Glomerular visceral epithelial cell (primary cell): ENCODE results near the gene FEZF1.

Experiments used
- DNase-seq: peaks from one replicate; pipeline ENCODE4 v3.0.0-alpha.2; 2016; ENCODE audit errors: extremely low spot score

The FEZF1 gene

DNA sequence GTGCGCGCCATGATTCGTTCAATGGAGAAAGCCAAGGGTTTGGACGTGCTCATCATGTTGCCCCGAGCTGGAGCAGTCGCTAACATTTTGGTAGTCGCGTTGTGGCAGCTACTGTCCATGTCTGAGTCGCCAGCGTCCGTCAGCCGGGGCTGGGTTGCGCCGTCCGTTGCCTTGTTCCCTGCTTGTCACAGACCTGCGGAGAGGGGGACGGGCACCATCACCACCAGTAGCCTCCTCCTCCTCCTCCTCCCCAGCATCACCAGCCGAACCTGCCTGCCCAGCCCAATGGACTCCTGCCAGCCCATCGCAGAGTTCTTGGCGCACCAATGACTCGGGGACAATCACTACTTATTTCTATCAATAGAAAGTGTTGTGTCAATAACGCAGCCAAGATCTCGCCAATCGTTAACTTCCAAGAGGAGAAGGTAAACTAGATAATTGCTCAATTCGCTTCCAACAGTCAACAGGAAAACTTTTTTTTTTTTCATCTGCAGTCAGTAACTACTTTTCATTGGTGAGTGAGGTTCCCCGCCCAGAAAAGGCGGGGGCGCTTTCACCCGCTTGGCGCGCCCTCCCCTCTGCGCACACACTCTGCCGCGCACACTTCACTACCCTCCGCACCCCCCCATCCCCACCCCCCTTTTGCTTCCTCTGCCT is at the start of gene FEZF1:
FEZF1 (minus strand) TSS at position 432 of the 657 bp plus-strand sequence; CDS start at position 119, 313 bp downstream.
- no peak for DNase-seq

DNA sequence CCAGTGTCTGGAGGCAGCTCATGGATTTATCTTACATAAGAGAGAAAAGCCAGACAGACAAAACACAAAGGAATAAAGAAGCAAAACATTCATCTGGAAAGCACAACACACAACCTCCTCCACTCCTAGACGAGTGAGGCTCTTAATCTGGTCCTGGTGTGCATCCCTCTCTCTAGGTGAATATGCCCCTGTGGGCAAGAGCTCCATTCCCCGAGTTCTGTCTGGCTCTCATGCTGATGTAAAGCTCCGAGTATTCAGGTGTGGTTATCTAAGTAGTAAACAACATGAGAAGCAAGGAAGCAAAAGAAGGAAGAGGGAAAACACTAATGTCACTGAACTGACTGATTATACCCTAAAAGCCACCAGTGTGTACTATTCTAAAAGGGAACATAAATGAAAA is 47.9 kb upstream of the FEZF1 start:
- no peak for DNase-seq

DNA sequence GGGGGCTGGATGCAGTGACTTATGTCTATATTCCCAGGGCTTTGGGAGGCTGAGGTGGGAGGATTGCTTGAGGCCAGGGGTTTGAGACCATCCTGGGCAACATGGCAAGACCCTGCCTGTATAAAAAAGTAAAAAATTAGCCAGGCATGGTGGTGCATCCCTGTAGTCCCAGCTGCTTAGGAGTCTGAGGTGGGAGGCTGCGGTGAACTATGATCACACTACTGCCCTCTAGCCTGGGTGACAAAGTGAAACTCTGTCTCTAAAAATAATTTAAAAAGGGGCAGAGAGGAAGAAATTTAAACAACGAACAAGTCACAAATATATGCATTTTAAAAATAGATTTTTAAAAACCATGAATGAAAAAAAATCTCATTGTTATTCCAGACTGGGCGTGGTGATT is 46.2 kb upstream of the FEZF1 start:
- DNase-seq = no peak

DNA sequence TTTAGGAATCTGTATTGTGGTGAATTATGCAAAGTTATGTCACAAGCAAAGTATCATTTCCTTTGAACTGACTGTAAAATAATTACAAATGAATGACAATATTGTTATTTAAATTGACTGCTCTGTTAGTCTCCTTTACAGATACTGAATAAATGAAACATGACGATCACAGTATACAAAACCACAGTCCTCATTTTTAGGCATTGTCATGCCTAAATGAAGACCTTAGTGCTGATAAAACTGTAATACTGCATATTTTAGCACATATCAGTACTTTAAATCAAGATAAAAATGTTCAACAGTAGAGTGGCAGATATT is 39.7 kb upstream of the FEZF1 start:
- no peak for DNase-seq

DNA sequence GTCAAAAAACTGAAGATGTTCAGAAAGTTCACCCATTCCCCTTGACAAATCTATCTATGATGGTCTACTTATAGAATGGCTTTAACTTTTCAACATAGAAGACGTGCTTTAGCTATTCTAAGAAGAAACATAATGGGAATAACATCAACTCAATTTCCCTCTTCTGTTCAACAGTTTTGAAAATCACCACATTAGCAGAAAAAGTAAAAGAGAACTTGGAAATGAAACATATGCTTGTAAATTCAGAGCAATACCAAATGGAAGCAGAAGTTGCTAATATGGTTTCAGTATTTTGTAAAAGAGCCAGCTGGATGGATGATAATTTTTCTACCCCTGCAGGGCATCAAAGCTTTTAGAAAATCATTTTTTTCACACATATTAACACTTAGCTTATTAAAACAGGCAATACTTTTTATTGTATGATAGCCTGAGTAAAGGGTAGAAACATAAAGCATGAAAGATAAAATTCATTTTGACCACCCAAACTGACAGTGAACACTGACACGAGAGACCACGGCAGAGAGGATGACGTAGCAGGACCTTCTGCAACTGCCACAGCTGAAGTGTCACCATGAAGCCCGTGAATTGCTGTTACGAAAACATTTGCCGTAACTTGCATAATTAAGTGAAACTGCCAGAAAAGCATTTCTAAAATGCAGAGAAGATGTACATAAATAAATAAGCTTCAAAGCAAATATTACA is 39.2 kb upstream of the FEZF1 start:
- no peak for DNase-seq

DNA sequence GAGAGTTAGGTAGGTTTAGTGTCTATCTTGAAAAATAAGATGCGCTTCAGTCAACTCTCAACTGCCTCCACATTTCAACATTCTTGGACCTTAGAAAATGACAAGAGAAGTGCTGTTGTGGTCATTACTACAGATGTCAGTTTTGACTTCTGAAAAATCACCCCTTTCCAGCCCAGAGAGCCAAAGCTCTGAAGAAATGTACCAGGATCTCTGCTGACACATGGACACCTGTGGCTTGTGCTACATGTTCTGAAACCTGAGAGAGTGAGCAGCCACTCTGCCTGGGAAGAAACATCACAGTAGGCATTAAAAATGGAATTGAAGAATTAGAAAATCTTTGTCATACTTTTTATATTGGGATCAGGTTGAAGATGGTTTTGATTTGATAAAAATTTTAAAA is 35.9 kb upstream of the FEZF1 start:
- no peak for DNase-seq

DNA sequence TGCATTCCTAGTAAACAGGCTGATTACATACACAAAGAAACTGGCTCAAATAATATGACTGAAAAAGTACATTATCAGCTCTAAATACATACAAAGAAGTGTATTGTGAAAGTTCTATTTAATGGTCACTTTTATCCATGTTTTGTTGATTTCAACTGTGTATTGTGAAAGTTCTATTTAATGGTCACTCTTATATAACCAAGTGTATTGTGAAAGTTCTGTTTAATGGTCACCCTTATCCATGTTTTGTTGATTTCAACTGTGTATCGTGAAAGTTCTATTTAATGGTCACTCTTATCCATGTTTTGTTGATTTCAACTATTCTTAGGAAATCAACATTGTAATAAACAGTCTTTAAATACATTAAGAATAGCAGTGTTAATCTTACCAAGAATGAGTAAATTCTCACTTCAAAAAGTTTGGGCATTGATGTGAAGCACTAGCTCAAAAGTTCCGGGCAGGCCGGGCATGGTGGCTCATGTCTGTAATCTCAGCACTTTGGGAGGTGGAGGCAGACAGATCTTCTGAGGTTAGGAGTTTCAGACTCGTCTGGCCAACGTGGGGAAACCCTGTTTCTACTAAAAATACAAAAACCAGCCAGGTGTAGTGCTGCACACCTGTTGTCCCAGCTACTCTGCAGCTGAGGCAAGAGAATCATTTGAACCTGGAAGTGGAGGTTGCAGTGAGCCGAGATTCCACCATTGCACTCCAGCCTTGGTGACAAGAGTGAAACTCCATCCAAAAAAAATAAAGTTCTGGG is 34.8 kb upstream of the FEZF1 start:
- no peak for DNase-seq

DNA sequence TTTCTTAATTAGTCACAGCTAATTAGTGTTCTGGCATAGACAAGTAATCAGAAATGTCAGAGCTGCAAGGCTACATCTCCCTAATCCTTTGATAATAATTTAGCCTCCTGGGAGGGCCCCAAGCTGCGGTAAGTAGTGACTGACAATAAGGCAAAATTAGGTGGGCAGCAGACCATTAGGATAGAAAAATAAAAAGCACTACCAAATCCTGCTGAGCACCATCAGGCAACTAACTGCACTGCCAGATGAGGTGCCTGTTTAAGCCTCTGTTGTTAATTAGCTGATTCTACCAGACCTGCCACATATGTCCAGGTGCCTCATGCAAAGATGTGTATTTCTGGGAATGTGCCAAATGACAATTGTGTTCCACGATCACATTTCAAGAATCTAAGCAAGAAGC is 32.5 kb upstream of the FEZF1 start:
- no peak for DNase-seq

DNA sequence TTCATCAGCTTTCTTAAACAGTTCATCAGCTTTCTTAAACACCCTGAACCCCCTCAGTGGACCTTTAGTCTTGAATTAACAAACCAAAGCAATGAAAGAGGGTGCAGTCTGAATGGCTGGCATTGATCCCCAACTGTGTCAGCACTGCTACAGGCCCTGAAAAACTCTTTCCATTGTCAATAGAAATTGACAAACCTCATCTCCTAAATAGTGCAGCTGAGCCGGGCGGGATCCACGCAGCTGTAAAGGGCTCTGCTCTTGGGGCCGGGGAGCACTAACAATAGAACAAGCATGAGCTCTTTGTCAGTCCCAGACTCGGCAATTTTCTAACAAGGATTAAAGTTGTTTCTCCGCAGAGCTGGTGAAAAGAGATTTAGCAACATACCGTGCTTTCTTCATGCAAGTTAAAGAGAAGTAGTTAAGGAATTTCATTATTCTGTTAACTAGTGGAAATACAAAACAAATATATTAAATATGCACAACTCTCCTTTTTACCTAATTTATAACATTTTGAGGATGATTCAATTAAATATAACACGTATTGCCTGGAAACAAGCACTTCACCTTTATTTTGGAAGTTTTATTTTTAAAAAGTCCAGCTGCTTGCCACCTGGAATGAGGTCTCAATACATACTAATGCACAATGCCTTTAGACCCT is 24.7 kb upstream of the FEZF1 start:
- no peak for DNase-seq

DNA sequence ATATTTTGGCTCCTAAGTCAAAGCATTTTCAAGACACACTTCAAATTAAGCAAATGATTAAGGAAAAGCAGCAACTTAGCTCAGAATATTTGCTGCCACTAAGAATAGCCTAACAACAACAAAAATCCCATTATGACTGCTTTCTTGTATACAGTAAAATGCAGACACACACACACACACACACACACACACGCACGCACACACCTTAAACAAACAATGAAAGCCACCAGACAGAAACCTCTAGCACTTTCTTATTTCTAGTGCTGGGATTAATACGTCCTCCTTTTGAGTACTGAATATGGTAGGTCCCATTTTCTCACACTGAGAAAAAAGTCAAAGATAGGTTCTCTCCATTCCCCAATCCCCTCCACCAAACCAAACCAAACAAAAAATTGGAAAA is 23.4 kb upstream of the FEZF1 start:
- no peak for DNase-seq

DNA sequence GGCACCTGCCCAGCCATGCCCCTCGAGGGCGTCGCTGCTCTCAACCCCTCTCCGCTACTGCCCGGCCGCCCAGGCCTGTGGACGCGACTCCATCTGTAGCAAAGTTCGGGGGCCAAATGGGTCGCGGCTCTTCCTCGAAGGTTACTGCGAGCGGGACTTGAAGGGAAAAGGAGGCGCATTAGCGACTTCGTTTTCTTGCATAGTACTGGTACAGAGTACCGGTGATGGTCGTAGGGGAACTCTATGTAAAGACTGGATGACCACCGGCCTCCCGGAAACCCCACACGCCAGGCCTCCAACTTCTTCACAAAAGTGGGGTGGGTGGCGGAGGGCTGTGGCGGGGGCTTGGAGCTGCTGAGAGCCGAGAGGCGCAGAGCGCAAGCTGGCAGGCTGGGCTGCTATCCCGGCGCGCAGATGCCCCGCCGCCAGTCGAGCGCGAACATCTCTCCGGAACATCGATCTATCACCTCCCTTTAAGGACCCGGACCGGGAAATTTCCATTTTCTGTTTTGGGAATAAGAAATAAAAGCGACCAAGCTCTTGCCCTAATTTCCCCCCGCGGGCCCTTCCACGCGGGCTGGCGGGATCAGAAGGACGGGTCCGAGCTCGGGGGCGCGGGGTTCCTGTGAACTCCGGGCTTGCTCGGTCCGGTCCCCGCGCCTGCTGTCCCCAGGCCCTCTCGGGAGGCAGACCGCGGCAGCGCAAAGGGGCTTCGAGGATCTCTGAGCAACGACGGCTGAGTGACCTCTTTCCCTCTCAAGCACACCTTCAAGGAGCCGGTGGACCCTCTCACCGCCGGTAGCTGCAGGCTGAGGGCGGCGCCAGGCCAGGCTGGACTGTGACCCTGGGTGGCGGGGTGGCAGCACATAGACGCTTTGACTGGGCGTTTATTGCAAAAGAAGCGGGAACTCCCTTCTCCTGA is 12.2 kb upstream of the FEZF1 start:
- DNase-seq = no peak

DNA sequence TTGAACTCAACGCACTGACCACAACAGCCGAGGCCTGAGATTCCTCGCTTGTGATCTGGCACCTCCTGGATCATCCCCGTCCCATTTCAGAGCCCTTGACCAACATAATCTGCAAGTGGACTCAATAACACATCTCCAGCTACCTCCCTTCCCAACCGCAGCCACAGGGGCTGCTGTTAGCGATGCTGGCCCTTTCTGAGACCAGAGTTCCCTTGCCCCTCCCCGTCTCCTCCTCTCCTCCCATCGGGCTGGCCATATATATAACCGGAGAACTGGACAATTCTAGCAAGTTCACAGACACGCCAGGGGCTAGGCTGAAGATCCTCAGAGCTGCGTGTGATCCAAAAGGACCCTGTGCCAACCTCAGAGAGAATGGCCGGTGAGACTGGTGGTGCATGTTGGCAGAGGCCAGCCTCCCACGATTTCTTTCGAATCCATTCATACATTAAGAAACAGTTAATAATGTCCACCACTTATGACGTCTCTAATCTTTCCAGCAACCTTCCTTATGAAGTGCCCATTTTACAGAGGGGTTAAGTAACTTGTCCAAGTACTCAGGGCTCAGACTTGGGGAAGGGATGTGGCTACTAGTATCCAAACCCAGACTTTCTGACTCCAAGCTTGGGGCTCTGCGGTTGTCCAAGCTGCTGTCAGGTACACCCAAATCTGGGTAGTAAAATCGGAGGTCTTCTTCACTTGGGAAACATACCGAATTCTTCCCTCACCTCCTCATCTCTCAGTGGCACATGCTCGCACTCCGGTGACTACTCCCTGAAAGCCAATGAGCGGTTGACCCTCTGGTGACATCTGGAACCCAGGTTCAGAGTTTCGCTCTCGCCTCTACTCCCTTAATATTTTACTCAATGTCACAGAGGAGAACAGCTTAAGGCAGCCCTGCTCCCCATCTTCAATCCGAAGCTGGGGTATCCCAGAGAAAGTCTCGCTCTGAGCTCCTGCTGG is 11.2 kb upstream of the FEZF1 start:
- no peak for DNase-seq

DNA sequence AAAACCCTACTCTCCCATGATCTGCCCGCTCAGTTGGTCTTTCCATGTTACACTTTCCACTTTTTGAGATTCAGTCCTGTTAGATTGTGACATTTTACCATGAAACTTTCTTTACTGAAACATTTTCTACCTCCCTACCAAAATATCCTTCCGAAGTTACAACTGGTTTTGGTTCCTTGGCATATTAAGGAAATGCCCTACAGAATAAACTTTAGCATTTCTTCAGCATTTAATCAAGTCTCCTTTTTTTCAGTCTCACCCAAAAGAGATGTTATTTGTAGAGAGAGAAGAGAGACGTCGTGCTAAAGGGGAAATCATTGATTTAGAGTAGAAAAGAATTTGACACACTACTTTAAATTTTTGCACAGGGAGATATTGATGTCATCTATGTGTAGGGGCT is 9.7 kb upstream of the FEZF1 start:
- no peak for DNase-seq

DNA sequence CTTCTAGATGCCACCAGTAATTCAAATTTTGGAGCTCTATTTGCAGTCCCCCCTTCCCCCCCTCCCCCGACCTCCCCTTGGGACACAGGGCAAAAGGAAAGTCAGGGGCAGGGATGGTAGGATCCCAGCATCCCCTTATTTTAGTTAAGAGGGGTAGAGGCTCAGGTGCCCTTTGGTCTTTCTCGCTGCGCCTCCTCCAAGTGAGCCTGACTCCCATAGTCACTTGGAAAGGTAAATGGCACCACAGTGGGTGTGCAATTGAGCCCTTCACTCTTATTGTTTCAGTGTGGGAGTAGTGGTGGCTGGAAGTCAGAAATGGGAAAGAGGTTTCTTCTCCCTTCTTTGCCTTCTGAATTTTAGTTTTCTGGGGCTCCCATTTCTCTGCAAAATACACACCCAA is 8.2 kb upstream of the FEZF1 start:
- DNase-seq = no peak

DNA sequence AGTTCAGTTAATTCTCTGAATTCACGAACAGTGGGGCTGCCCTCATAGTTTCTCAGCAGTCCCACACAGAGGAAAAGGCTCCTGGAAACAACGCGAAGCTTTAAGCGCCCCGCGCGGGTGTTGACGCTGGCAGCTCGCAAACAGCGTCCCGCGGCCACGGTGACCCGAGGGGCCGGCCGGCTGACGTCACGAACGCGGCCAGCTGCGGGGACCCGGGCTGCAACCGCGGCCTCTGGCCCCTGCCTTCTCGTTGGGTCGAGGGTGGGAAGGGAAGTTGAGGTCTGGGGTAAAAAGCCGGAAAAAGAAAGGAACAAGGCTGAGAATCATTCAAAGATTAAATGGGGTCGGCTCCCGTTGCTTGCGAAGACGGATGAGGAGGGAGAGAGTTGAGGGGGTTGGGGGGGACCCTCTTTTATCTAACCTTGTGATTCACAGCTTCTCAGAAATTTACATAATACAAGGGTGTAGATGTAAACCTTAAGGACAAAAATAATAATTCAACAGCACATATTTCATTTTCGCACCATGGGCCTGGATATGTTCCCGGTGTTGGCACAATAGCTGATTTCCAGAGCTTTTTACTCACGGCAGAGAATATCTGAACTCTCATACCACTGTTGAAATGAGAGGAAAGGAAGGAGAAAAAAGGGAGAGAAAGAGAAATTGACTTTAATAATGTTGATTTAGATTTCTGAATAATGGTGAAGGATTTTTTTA is 7.3 kb upstream of the FEZF1 start:
- no peak for DNase-seq

DNA sequence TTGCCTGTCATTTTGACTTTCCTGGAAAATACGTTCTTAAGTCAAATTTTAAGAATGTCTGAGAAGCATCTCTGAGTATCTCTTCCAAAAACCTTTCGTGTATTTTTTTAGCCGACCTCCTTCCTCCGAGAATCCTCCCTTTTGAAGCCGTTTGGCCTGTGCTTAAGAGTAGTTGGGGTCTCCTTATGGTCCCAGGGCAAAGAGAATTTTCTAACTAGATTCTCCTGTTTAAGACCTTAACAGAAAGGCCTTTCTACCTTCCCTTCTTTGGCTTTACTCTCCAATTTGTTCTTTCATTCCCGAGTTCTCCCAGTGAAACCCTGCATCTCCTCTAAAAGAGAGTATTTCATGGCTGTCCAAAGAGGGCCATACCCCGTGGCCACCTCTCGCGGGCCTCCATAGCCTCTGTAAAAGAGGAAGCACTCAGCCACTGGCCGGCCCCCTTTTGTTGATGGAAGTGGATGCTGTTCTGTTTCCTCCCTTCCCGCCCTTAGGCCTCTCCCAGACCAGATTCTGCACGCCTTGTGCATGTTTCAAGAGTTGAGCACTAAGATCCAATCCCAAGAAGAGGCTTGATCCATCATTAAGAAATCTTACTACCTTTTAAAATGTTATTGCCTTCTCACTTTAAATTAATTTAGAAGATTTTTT is 6.6 kb upstream of the FEZF1 start:
- DNase-seq = no peak

DNA sequence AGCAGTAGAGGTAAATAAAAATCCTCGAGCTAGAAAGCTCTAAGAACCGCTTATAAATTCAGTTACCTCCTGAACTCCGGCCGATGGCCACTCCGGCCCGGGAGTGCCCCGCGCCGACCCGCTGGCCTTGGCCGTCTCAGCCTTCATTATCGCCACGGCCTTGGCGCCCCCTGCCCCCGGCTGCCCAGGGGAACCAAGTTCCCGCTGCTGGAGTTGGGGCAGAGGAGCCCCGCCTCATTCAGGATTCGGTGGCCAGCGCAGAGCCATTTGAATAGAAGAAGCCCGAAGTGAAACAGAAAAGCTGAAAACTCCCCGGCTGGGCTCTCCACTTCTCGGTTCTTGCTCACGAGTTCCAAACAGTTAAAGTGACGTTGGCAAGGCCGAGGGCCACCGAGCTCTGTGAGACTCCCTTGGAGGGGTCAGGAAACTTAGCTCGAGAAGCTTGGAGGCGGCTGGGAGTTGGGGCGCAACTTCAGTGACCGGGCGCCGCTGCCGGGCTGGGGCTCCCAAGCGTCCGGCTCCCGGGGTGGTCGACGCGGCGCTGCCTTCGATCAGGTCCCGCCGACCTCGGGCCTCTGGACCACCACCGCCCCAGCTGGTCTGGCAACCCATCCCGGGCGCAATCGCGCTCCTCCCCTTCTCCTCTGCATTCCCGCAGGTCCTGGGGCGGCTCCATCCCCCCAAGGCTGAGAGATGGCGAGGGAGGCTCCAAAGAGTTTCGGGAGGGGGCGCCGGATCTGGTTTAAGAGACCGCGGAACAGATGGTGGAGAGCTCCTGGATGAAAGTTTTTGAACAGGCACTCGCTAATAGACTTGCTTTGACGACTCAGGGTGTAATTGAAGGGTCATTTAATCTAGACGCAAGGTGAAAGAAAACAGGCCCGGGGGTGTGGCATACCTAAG is 5.8 kb upstream of the FEZF1 start:
- DNase-seq = no peak

DNA sequence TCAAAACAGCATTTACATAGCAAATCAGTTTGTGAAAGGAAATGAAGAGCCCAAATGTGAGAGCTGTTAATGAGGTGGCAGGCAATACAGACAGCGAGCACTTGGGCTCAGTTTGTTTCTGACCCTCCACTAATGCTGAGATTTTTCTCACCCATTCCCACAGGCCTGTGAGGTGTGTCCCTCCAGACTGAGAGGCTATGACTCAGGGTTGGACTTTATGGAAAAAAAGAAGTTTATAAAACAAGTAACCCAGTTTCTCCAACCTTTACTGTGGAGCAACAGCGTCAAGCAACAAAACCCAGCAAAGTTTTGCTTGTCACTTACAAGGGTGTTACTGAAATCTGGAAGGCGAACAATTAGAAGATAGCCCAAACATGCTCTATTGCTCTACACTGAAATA is 4.9 kb upstream of the FEZF1 start:
- DNase-seq = no peak
